HG03196 (cell line): Measurements from ENCODE around the gene FOXJ3.
A peak's percentile ranks its signal among the peaks of the same experiment; 100 is the strongest.
"Not testable (repeated sequence)": the region's sequence is repeated elsewhere in the genome, so short reads cannot be mapped to it uniquely, and the experiment has no call there.

Source experiments
- ATAC-seq: cut with Tn5 transposase; IDR thresholded peaks from one replicate; pipeline ENCODE4 v1.9.1; 2021; ENCODE audit not compliant: unreplicated experiment

Gene FOXJ3

DNA sequence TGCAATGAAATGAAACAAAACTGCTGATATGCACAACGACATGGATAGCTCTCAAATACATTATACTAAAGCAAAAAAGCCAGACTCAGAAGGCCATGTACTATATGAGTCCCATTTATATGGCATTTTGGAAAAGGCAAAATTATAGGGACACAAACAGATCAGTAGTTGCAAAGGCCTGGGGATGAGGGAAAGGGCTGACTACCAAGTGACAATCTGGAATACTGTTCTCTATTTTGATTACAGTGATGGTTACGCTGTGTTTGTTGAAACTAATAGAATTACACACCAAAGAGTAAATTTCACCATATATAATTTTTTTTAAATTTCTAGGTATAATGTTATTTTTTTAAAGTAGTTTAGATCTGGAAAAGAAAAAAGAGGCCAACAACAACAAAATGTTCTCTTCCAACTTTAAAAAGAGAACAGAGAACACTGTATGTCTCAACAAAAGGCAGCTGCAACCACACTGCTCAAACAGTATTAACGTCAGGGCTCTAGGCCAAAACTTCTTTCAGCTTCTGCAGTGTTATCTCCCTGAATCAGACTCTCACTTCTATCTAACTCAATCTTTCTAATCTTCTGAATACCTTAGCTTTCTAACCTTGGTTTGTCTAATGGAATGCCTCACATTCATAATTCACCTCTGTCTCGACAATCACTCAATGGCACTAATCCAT, 75.8 kb downstream of the FOXJ3 start:
- ATAC-seq, result no peak

DNA sequence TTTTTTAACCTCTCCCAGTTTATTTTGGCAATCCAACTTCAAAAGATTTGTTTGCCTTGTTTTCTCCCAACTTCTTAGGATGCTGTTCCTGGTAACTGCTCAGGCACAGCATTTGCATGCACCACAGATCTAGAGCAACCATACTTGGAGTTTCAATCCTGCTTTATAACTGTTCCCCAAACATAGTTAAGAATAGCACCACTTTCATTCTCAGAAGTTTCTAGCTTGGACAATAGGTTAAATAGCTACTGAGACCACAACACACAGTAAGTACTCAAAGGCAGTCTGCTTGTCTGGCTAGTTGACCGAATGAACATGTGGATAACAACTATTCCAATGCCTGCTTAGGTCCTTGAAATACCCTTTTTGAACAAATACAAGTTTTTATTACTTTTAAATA, 76.8 kb downstream of the FOXJ3 start:
- peak; percentile 61 for ATAC-seq

DNA sequence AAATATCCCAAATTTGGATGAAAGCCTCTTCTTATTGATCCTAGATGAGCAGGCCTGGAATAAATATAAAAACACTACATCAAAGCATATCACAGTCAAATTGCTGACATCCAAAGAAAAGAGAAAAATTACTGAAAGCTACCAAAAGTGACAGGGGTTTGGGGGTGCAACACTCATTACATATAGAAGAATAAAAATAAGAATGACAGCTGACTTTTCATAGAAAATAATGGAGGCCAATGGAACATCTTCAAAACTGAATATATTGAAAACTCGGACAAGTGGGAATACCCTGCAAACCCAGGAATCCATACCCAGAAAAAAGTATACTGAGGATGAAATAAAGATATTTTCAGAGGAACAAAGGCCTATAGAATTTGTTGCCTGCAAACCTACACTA, 84.0 kb downstream of the FOXJ3 start:
- no peak for ATAC-seq

DNA sequence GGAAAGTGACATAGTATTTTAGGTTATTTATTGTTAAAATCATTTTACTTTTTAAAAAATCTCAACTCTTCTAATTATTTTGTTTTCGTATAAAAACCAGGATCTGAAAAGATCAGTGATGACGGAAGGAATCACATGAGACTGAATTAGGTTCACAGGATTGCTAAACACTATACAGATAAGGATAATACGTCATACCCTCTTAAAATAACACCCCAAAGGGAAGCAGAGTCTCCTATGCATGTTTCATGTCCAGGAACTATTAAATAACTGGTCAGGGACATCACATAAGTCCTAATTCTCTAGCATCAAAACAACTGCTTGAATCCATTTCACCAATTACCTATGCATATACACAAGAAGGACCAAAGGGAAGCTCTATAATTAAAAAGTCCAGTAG, 84.9 kb downstream of the FOXJ3 start:
- no peak for ATAC-seq

DNA sequence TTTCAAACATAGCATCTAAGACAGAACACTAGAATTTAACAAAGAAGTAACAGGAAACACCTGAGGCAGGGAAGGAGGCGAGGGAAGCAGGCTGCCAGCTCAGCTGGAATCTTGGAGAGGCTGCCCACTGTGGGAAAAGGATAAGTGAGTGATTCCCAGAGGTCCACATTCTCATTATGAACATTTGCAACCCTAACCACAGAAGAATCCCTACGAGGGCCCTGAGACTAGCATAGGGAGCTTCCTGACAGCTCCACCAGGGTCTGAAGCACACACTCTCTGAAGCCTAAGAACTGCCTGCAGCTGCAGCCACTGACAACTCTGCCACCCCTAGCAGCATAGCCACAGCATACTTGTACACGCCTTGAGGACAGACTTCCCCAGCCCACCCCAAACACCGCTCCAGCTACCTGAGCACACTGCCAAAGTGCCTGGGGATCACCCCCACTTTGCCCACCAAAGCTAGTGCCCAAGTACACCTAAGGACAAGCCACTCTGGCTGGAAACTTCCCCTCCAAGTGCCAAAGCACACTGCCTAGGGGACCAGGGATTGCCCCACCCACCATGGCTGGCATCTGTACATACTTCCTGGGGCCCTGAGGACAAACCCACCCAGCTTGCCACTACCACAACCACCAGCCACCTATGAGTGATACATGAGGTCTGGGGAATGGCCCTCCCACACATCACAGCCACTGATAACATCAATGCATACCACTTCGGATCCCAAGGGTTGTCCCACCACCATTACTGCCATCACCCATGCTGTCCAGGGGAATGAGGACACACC, 93.9 kb downstream of the FOXJ3 start:
- ATAC-seq, result no peak

DNA sequence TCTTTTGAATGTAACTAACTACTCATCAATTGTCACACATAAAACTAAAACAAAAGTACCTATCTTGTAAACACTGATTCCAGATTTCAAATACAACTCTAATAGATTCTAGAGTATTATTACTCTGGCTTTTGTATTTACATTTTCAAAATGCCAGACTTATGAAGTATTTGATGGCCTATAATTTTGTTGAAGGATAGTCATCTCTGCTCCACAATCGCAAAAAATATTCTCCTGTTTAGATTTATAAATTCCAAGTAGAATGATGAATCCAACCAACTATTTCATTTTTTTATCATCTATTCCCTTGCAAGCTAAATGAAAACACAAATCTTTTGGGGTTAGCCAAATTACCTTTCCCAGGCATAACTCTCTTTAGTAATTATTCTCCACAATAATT, 95.5 kb downstream of the FOXJ3 start:
- ATAC-seq, result no peak

DNA sequence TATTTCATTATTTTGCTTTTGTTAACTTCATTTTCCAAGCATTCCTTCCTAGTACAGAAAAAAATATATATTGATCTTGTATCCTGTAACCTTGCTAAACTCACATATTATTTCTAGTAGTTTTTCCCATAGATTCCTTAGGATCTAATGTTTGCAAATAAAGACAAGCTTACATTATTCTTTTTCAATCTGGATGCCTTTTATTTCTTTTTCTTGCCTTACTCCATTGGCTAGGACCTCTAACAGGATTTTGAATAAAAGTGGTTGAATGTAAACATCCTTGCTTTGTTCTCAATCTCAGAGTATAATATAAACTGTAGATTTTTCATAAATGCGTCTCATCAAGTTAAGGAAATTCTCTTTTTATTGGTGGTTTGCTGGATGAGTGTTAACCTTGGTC, 96.0 kb downstream of the FOXJ3 start:
- ATAC-seq, result no peak

DNA sequence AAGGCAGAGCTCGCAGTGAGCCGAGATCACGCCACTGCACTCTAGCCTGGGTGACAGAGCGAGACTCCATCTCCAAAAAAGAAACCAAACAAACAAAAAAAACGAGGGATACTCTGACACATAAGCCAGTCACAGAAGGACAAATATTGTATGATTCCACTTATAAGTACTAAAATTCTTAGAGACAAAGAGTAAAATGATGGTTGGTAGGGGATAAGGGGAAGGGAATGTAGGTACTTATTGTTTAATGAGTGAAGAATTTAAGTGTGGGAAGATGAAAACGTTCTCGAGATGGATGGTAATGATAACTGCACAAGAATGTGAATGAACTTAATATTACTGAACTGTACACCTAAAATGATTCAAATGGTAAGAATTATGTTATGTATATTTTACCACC, 103.8 kb downstream of the FOXJ3 start:
- no peak for ATAC-seq

DNA sequence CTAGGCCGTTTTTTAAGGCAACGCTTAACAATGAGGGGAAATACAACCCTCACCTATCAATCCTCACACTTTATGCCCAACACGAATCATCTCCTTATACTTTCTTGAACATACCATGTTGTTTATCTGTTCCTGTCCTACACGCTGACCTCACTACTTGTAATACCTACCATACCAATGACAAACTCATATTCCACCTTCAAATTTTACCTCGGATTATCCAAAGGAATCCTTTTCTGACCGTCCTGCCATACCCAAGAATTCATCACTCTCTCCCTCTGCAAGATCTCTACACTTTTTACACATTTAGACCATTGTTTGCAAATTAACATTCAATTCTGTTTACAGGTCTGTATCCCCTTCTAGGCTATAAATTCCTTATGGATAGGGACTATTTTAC, 106.1 kb downstream of the FOXJ3 start:
- ATAC-seq, result no peak

DNA sequence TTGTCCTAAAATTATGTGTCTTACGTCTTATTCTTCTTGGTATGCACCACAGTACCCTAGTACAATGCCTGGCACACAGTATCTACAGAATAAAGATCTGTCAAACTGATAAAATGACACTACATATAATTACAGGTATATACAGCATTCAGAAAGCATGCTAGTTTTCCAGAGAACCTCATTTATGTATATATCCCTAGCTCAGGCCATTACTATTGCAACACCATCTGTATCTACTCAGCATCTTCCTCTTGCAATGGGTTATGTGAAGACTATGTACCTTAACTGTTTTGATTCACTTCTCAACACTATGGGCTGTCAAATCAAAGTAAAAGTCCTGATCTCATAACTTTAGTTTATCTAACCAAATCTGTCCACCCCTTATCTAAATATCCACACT, 112.0 kb downstream of the FOXJ3 start:
- ATAC-seq, result no peak

DNA sequence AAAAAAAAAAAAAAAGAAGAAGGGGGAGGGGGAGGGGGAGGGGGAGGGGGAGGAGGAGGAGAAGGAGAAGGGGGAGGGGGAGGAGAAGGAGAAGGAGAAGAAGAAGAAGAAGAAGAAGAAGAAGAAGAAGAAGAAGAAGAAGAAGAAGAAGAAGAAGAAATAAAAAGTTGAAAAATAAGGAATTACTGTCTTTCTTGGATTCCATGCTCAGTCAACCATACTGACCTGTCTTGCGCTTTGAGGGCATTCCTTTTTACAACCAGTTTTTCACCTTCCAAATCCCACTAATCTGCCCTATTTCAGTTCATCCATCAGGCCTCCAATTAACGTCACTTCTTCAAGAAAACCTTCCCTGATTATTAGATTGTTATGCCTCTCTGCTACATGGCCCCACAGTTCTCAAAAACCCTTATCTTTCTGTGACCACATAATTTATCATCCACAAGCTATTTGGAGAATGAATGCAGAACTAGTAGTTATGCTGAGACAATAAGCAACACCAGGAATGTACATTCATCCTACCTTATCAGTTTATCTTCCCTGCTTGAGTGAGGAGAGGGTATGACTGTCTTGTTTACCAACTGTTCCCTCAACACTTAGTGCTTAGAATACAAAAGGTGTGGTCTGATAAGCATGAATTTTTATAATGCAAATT, 113.0 kb downstream of the FOXJ3 start:
- ATAC-seq, result no peak

DNA sequence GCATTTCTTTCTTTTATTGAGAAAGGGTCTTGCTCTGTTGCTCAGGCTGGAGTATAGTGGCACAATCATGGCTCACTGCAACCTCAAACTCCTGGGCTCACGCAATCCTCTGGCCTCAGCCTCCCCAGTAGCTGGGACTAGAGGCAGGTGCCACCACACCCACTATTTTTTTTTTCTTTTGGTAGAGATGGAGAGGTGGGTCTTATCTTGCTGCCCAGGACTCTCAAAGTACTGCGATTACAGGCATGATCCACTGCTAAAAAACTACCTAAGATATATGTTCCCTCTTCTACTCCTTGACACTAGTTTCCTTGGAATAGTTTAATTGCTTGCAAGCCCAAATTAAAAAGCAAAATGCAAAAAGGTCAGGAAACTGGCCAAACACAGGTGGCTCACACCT, 113.6 kb downstream of the FOXJ3 start:
- no peak for ATAC-seq

DNA sequence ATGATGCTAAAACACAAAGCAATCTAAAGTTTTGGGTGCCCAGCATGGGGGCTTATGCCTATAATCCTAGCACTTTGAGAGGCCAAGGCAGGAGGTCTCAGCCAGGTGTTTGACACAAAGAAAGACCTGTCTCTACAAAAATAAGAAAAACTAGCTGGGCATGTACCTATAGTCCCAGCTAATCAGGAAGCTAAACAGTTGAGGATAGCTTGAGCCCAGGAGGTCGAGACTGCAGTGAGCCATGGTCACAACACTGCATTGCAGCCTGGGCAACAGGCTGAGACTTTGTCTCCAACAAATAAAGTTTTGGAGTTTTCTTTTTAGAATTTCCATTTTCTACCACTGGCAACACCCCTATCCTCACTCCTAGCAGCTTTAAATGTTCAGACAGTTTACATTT, 115.4 kb downstream of the FOXJ3 start:
- ATAC-seq, result no peak

DNA sequence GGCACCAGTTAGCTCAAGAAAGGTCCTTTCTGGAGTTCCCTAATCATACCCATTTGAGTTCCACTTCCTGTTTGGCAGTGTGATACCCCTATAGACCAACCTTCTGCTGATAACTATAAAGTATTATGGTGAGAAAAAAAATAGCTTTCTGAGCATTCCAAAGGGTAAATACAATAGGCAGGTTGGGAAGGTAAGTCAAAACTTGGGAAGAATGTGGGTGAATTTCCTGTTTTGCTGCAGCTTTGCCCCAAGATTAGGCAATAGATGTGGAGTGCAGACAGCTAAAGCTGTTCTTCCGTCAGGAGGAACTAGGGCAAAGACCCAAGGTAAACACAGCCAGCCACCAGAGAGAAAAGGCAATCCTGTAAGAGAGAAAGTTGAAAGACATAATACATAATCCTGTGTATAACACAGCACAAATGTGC, 120.6 kb downstream of the FOXJ3 start:
- no peak for ATAC-seq

DNA sequence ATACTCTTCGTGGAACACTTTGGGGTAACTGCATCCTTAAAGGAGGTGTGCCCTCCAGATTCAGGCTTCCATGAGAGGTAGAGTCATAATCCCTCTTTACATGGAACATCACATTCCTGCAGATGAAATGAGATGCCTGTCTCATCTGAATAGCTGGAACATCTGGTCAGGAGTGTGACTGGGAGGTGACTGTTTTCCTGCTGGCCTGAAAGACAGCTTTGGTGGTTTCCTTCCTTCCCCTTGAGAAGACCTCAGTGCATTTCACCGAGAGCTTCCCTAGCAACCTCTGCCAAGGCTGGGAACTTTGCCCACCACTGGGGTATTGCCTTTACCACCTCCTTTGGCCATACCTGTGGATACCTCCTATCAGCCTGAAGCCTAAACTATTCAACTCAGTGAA, 123.8 kb downstream of the FOXJ3 start:
- no peak for ATAC-seq

DNA sequence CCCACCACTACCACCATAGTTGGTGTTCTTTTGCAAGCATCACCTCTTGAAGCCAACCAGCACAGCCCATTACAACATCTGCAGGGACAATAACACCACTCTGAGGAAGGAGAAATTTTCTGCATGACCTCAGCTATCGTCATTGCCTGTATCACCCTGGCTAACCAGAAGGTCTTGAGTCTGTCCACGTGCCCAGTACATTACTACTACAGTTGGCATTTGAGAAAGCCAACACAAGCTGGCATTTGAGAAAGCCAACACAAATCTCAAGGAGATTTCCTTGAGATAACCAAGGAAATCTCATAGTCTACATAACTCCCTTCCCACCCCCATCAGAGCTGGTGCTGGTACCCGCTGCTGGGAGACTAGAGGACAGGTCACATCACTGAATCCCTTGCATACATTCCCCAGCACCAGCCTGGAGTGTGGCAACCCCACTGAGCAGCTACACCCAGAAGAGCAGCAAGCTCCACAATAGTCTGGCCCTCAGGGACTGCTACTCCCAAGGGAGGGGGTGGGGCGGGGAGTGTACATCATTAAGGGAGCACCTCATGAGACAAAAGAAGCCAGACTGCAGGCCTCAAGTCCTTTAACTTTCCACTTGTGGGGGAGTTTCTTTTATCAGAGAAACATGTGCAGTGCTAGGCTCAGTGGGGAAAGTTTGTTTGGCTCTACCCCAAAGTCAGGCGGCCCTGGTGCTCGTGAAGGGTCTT, 124.5 kb downstream of the FOXJ3 start:
- ATAC-seq, result no peak

DNA sequence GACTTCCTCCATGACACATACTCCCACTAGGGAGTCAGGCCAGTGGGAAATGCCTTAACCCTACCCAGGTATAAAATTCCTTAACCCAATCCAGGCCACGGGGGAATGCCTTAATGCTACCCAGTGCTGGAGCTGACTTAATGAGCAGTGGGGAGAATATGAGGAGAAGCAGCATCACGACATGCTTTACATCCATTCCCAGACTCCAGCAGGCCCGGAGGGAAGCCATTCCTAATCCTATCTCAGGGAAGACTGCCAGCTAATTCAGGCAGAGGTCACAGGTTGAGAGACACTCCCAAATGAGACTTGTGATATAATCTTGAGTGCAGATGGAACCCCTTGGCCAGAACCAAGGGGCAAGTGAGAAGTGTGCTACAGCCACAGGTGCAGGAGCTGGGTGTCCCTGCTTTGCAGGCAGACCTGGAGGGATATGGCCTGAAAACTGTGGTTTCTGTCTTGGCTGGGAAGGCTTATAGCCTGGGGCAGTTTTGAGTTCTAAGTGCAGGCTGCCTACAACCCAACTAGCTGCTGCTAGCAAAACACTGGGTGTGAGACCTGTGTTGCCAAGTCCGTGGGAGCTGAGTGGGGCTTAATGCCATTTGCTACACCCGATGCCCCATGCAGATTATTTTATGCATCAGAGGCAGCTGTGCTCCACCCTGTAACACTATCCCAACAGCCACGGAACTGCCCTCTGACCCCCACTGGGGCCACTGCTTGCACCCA, 125.3 kb downstream of the FOXJ3 start:
- no peak for ATAC-seq

DNA sequence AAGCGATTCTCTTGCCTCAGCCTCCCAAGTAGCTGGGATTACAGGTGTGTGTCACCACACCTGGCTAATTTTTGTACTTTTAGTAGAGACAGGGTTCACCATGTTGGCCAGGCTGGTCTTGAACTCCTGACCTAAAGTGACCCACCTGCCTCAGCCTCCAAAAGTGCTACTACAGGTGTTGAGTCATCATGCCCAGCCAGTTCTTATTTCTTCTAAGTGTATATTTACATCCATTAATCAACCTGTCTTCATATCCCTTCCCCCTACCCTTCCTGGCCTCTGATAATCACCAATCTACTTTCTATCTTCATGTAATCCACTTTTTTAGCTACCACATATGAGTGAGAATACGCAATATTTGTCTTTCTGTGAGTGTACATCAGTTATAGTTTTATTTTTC, 128.1 kb downstream of the FOXJ3 start:
- not testable (repeated sequence) for ATAC-seq

DNA sequence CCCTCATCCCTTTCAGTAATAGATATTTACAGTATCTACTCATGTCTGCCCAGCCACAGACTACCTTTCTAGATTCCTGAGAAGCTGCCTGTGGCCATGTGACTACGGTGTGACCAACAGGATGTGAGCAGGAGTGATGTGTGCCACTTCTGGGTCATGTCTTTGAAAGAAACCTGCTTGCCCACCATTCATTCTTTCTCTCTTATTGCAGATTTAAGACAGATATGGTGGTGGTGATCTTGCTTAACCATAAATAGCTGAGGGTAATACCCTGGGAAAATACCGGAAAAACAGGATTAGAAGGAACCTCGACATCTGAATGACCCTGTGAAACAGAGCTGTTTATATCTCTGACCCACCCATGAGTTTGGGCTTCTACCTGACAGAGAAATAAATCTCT, 128.9 kb downstream of the FOXJ3 start:
- ATAC-seq, result no peak

DNA sequence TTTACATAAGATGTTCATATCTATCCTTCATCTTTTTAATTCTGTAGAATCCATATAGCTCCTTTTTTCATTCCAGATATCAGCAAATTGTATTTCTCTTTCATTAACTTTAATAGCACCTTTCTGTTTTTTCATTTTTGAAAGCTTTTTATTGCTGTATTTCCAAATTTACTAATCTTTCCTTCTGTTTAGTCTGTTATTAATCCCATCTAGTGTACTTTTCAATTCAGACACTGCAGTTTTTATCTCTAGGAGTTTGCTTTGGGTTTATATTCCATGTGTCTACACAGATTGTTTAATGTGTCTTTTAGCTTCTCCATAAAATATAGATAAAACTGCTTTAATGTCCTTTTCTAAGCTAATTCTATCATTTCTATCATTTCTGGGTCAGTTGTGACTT, 133.0 kb downstream of the FOXJ3 start:
- ATAC-seq, result no peak

DNA sequence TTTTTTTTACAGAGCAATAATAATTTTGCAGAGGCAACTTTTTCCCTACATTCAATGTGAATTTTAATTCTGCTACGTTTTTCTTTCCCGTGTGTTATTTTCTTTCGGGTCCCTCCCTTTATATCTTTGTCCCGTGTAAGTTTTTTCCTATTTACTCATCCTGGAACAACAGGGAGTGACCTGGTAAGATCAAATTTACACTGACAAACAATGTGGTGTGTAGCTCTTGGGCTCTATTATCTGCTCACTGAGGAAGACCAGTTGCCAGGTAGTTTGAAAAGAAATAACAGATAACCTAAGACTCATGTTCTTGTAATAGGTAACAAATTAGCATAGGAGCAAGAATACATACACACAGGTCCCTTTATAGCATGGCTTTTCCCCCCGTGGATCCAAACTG, 136.8 kb downstream of the FOXJ3 start:
- no peak for ATAC-seq
